Hematopoietic multipotent progenitor cell treated with erythropoietin and hydrocortisone succinate and interleukin-3 and kit ligand, for 6 days (in vitro differentiated cells): Measurements from ENCODE around the gene SKAP2.
"Not testable (repeated sequence)": the region's sequence is repeated elsewhere in the genome, so short reads cannot be mapped to it uniquely, and the experiment has no call there.

Experiments
- DNase-seq: peaks from one replicate; pipeline ENCODE4 v3.0.0-alpha.2; 2015

Gene SKAP2

DNA sequence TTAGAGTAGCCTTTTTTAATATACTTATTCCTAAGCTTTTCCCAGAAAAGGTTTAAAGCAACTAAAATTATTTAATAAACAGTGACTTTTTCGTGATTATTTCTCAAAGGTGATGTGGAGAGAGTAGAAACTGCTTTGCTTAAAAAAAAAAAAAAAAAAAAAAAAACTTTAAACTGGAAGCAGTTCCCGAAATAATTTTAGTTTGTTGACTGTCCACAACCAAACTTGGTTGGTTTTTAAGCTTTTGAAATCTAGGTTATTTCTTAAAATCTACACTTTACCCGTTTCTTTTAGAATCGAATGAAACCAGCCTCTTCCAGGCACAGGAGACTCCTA, 7.3 kb downstream of the SKAP2 start:
- DNase-seq, result no peak

DNA sequence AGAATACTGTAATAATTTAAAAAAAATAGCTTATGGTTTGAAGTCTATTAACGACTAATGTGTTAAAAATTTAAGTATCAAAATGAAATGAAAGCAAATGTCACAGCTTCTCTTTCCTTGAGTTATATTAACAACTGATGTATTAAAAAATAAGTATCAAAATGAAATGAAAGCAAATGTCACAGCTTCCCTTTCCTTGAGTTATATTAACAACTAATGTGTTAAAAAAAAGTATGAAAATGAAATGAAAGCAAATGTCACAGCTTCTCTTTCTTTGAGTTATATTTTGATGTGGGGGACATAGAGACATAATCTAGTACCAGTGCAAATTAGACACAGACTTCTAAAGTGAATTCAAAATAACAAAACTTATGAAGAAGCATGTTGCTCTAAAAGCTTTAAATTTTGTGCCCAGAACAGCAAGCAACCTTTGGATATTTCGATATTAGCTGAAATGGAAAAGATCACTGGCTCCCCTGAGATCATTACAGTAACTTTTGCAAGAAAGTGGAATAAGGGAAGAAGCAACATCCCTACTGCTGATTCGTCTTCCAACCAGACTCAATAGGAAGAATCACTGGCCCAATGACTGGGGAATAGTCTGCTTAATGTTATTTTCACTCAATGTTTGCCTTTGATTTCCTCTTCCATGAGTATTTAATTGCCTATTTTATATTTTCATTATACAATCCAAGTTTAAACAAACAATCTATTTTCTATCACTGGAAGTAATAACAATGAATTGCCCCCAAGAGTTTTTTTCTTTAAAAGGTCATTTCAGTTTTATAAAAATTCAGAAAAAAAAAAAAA, 8.0 kb downstream of the SKAP2 start:
- peak; percentile 16 for DNase-seq

- no peak for DNase-seq
These were observed 9.2 kb downstream of the SKAP2 start for GRCh38 chr7:26854876-26855855.

- peak; percentile 74 for DNase-seq
These were observed 10.5 kb downstream of the SKAP2 start for GRCh38 chr7:26853788-26854393.

GRCh38 chr7:26850193-26850651, 14.2 kb downstream of the SKAP2 start:
- no peak for DNase-seq

DNA sequence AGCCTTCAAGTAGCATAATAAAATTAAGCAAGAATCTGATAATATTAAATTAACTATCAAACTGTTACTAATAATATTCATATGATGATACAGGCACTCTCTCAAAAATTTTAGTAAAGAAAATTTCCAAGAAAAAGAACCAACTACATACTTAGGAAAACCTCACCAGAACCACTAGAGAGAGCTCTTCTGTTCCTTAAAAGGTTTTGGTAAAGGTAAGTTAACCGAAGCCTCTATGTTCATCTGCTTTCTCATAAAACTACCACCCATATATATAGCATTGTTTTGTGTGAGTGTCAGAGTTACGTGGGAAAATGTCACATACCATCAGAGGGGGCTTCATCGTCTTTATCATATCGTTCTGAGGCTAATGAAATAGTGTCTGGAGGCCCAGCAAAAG, 20.7 kb downstream of the SKAP2 start:
- peak; percentile 17 for DNase-seq

DNA sequence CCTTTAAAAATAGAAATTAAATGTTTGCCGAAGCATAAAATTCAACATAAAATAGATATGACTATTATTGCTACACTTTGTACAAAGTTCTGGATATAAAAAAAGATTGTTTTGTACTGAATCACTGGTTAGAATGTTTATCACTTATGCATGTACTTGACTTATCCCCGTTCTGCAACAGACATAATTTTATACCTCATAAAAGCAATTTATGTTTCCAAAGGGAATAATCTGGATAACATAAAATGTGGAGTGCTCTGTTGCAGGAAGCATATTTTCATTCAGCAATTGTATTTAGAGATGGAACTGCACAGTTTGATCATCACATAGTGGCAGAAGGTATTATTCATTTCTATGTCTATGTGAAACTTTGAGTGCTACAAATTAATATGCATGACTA, 21.5 kb downstream of the SKAP2 start:
- DNase-seq, result no peak

- DNase-seq, result no peak
These were observed 23.2 kb downstream of the SKAP2 start for GRCh38 chr7:26841003-26841739.

DNA sequence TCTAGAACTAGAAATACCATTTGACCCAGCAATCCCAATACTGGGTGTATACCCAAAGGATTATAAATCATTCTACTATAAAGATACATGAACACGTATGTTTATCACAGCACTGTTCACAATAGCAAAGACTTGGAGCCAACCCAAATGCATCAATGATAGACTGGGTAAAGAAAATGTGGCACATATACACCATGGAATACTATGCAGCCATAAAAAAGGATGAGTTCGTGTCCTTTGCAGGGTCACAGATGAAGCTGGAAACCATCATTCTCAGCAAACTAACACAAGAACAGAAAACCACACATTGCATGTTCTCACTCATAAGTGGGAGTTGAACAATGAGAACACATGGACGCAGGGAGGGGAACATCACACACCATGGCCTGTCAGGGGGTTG, 27.6 kb downstream of the SKAP2 start:
- not testable (repeated sequence) for DNase-seq

GRCh38 chr7:26815426-26815825, 49.0 kb downstream of the SKAP2 start:
- DNase-seq, result no peak

GRCh38 chr7:26813432-26813831, 51.0 kb downstream of the SKAP2 start:
- DNase-seq, result no peak

GRCh38 chr7:26794541-26794940, 69.8 kb downstream of the SKAP2 start:
- no peak for DNase-seq

GRCh38 chr7:26792576-26792975, 71.8 kb downstream of the SKAP2 start:
- no peak for DNase-seq

DNA sequence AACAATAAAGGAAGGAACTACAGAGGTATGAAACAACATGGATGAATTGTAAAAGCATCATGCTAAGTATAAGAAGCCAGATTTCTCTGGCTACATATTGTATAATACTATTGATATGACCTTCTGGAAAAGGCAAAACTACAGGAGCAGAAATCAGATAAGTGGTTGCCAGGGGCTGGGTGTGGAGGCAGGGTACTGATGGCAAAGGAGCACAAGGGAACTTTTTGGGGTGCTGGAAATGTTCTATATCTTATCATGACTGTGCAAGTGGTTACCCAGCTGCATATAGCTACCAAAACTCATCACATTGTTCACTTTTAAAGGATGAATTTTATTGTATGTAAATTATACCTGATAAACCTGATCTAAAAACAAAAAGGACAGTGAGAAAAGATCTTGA, 72.4 kb downstream of the SKAP2 start:
- DNase-seq, result peak; percentile 54

GRCh38 chr7:26789481-26790184, 74.8 kb downstream of the SKAP2 start:
- no peak for DNase-seq

DNA sequence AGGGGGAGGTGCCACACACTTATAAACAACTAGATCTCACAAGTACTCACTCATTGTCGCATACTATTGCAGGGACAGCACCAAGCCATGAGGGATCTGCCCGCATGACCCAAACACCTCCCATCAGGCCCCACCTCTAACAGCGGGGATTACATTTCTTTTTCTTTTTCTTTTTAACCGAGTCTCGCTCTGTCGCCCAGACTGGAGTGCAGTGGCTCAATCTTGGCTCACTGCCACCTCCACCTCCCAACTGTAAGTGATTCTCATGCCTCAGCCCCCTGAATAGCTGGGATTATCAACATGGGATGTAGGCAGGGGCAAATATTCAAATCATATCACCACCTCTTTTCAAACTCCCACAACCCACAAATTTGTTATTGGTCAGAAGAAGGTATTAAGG, 76.7 kb downstream of the SKAP2 start:
- no peak for DNase-seq

DNA sequence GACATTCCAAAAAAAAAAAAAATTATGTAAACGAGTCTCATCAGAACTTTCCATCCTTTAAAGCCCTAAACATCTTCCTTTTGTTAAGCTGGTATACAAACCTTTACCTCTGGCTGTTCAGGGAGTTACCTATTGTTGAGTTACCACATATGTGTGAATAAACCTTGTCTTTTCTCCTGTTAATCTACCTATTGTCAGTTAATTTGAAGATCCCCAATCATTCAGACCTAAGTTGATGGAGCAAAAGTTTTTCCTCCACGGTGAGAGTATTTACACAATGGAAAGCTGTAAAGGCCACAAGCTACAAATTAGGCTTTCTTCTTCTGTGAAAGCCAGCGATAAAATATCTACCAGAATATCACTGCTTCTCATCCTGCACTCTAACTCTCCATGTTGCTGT, 80.3 kb downstream of the SKAP2 start:
- DNase-seq, result no peak

- DNase-seq, result no peak
These were observed 81.9 kb downstream of the SKAP2 start for GRCh38 chr7:26782501-26782900.

- no peak for DNase-seq
These were observed 84.3 kb downstream of the SKAP2 start for GRCh38 chr7:26779978-26780595.

DNA sequence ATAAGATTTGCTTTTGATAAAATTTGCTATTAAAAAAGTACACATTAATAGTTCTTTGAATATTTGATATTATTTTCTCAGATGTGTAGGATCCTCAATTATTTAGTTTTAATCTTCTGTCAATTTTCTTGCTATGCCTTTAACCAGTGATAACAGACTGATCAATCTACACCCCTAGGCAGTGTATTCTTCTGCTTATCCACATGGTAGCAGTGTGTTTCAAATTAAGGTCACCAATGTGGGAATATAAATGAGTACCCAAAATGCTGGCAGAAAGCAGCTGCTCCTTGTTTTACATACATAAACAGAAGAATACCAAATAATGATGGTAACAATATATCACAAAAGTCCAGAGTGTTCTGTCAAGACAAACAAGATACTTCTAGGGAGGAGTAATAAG, 87.0 kb downstream of the SKAP2 start:
- DNase-seq, result peak; percentile 7

GRCh38 chr7:26760501-26760900, 103.9 kb downstream of the SKAP2 start:
- peak; percentile 19 for DNase-seq

- DNase-seq, result no peak
These were observed 105.3 kb downstream of the SKAP2 start for GRCh38 chr7:26759108-26759507.
